B cell (primary cell): ENCODE data around the gene PRKX. TPM values are rescaled to one million over a fixed set of nuclear protein-coding genes. Genes with fewer than 3 reads are reported as not detected.
"Not testable (repeated sequence)": the region's sequence is repeated elsewhere in the genome, so short reads cannot be mapped to it uniquely, and the experiment has no call there.

Experiments used
- ATAC-seq: fragments of 200-7000 bp; cut with Tn5 transposase; one replicate; pipeline ENCODE4 v1.10.0; 2021; ENCODE audit warnings: low read depth, mild to moderate bottlenecking, moderate number of reproducible peaks, moderate library complexity
- CTCF ChIA-PET: fragments of 350-600 bp; sonication (Branson Sonifier 250); formaldehyde crosslinking; loops from one replicate; lab custom pipeline; 2021; ENCODE audit warnings: antibody characterized with exemption, inconsistent platforms; lab: Charles Lee
- POLR2A ChIA-PET: fragments of 350-600 bp; sonication (Branson Sonifier 250); formaldehyde crosslinking; loops from one replicate; lab custom pipeline; 2021; ENCODE audit warnings: antibody characterized with exemption; lab: Charles Lee
- DNase-seq: peaks from one replicate; pipeline ENCODE4 v3.0.0; 2013
- H2AFZ ChIP-seq: 2 replicates; pipeline ENCODE4 v1.6.1; 2012; ENCODE audit warnings: mild to moderate bottlenecking, low read depth, low read length; ENCODE audit not compliant: insufficient read depth, poor library complexity, severe bottlenecking
- H3K27ac ChIP-seq, 2 donors: 1 replicate in 1 of 2; 2 replicates in 1 of 2; pipeline ENCODE4 v1.5.1; 2012 to 2013; ENCODE audit warnings: low read length in 2 of 2, mild to moderate bottlenecking in 2 of 2, moderate library complexity in 1 of 2
- H3K27me3 ChIP-seq, 4 experiments: fragments of 200-600 bp in 1 of 4; sonication (generic) in 1 of 4; replicated peaks in 1 of 4; 1 replicate in 2 of 4; 2 replicates in 2 of 4; pipeline versions ENCODE4 v1.6.1 to v1.7.0; 2013 to 2016; ENCODE audit warnings: low read length in 3 of 4, mild to moderate bottlenecking in 2 of 4, mixed read lengths in 1 of 4, moderate library complexity in 1 of 4; ENCODE audit not compliant: insufficient read depth in 4 of 4, control insufficient read depth in 3 of 4; ENCODE audit errors: control extremely low read depth in 1 of 4
- H3K36me3 ChIP-seq, 2 experiments: replicated peaks in 1 of 2; 1 replicate in 1 of 2; 2 replicates in 1 of 2; pipeline versions ENCODE4 v1.6.1 to v1.7.1; 2013; ENCODE audit warnings: low read length in 1 of 2; ENCODE audit not compliant: insufficient read depth in 2 of 2, control insufficient read depth in 1 of 2; ENCODE audit errors: control extremely low read depth in 1 of 2, extremely low read depth in 1 of 2
- H3K4me1 ChIP-seq, 2 donors: fragments of 200-600 bp in 1 of 2; sonication (generic) in 1 of 2; 1 replicate in 1 of 2; 2 replicates in 1 of 2; pipeline versions ENCODE4 v1.5.1 to v1.6.1; 2013 to 2017; ENCODE audit warnings: low read length in 2 of 2; ENCODE audit not compliant: control insufficient read depth in 2 of 2, insufficient read depth in 2 of 2
- H3K4me2 ChIP-seq: replicated peaks from 2 replicates; pipeline ENCODE3; 2012; ENCODE audit warnings: mild to moderate bottlenecking, low read depth, low read length; ENCODE audit not compliant: poor library complexity, severe bottlenecking
- H3K4me3 ChIP-seq, 5 experiments: fragments of 200-600 bp in 1 of 5; sonication (generic) in 1 of 5; 1 replicate in 3 of 5; 2 replicates in 2 of 5; pipeline versions ENCODE4 v1.5.1 to v1.7.0; 2011 to 2016; ENCODE audit warnings: low read length in 4 of 5, mild to moderate bottlenecking in 4 of 5, low read depth in 2 of 5, control low read depth in 1 of 5, moderate library complexity in 1 of 5; ENCODE audit not compliant: insufficient read depth in 1 of 5; ENCODE audit errors: control extremely low read depth in 1 of 5, extremely low read depth in 1 of 5
- H3K79me2 ChIP-seq: fragments of 200-600 bp; sonication (generic); one replicate; pipeline ENCODE4 v1.6.0; 2016; ENCODE audit warnings: low read length; ENCODE audit not compliant: control insufficient read depth, insufficient read depth
- H3K9ac ChIP-seq: fragments of 200-600 bp; sonication (generic); 2 replicates; pipeline ENCODE4 v1.6.1; 2017; ENCODE audit warnings: mild to moderate bottlenecking, low read length, moderate library complexity
- H3K9me3 ChIP-seq, 3 donors: one replicate each; pipeline versions ENCODE4 v1.6.1 to v1.7.1; 2013; ENCODE audit warnings: low read length in 2 of 3; ENCODE audit not compliant: control insufficient read depth in 2 of 3, insufficient read depth in 1 of 3; ENCODE audit errors: control extremely low read depth in 1 of 3
- H4K20me1 ChIP-seq: 2 replicates; pipeline ENCODE4 v1.6.0; 2012; ENCODE audit warnings: mild to moderate bottlenecking, low read length; ENCODE audit not compliant: insufficient read depth, control insufficient read depth, poor library complexity, severe bottlenecking
- H3K27ac Mint-ChIP-seq: one replicate; pipeline ENCODE4 v1.8.0; 2021; ENCODE audit warnings: mixed read lengths
- H3K27me3 Mint-ChIP-seq: one replicate; pipeline ENCODE4 v1.8.0; 2021; ENCODE audit warnings: mixed read lengths
- H3K4me1 Mint-ChIP-seq: one replicate; pipeline ENCODE4 v1.8.0; 2021; ENCODE audit warnings: mixed read lengths
- H3K4me3 Mint-ChIP-seq: one replicate; pipeline ENCODE4 v1.8.0; 2021; ENCODE audit warnings: mixed read lengths
- H3K9me3 Mint-ChIP-seq: one replicate; pipeline ENCODE4 v1.8.0; 2022; ENCODE audit warnings: mixed read lengths; ENCODE audit not compliant: insufficient read depth
- EZH2 ChIP-seq: IDR thresholded peaks from 2 replicates; pipeline ENCODE4 v1.6.1; 2012; ENCODE audit warnings: borderline replicate concordance, low read depth, mild to moderate bottlenecking, moderate library complexity, low read length; ENCODE audit not compliant: insufficient read depth, poor library complexity, severe bottlenecking
- WGBS: methylation state at CpG from one replicate; pipeline ENCODE4 v1.1.5; 2013; ENCODE audit warnings: missing lambda C conversion rate; ENCODE audit not compliant: insufficient coverage; 5-methylcytosine and 5-hydroxymethylcytosine counted together
- intact Hi-C: fragments of 100-400 bp; cut with micrococcal nuclease; formaldehyde crosslinking; loops from one replicate; pipeline ENCODE4 v1.10.0; 2022
- polyA plus RNA-seq: library from polyadenylated mRNA; depleted of rRNA; stranded (reverse); fragments of >200 nt; gene quantifications from 2 replicates; pipeline ENCODE4 v1.2.3, GENCODE V29; 2012
- total RNA-seq, 2 donors: library from RNA; stranded (reverse); fragments of 120-200 nt in 1 of 2; gene quantifications; 1 replicate in 1 of 2; 2 replicates in 1 of 2; pipeline versions ENCODE4 v1.2.3 to v1.2.4, GENCODE V29; 2013 to 2022
- TF ChIP-seq, protein P1 (sequence below): fragments of 200-600 bp; IDR thresholded peaks from one replicate; pipeline ENCODE4 v1.8.0; 2022; ENCODE audit warnings: antibody characterized with exemption, mild to moderate bottlenecking

PRKX gene
- total and polyA plus RNA-seq, 2 donors (not counting 1 experiment from before 2014, with no cell fraction given) = 26.2 to 52.5 TPM

GRCh38 chrX:3743801-3744439, 30.5 kb upstream of the PRKX start:
- no peaks in the 10 kb centered on the region for H4K20me1 ChIP-seq
- Mint-ChIP-seq H3K27ac (no peak overlapping the region), H3K4me3 (no peak overlapping the region), H3K9me3 (peaks cover 2% of the 10 kb centered on the region), H3K4me1 (peaks cover 6% of the 10 kb centered on the region), H3K27me3 (peaks cover 4% of the 10 kb centered on the region)
- DNase-seq (no peak), ATAC-seq (no peak)
- no peak overlapping the region for H2AFZ ChIP-seq
- no peak for TF ChIP-seq EZH2
- TF ChIP-seq, protein P1, sequence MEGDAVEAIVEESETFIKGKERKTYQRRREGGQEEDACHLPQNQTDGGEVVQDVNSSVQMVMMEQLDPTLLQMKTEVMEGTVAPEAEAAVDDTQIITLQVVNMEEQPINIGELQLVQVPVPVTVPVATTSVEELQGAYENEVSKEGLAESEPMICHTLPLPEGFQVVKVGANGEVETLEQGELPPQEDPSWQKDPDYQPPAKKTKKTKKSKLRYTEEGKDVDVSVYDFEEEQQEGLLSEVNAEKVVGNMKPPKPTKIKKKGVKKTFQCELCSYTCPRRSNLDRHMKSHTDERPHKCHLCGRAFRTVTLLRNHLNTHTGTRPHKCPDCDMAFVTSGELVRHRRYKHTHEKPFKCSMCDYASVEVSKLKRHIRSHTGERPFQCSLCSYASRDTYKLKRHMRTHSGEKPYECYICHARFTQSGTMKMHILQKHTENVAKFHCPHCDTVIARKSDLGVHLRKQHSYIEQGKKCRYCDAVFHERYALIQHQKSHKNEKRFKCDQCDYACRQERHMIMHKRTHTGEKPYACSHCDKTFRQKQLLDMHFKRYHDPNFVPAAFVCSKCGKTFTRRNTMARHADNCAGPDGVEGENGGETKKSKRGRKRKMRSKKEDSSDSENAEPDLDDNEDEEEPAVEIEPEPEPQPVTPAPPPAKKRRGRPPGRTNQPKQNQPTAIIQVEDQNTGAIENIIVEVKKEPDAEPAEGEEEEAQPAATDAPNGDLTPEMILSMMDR = no peak
- no CpG with 5 or more reads among the region's 8 CpGs for WGBS
- no peak overlapping the region for H3K9ac ChIP-seq
- no peak overlapping the region for H3K4me2 ChIP-seq
- no peaks in the 10 kb centered on the region for H3K9me3 ChIP-seq
- H3K79me2 ChIP-seq = no peaks in the 10 kb centered on the region
- H3K4me1 ChIP-seq = no peaks in the 10 kb centered on the region
- CTCF ChIA-PET = no interaction called here
- H3K27me3 ChIP-seq = no peaks in the 10 kb centered on the region
- POLR2A ChIA-PET = no interaction called here
- no peak overlapping the region for H3K27ac ChIP-seq
- no peaks in the 10 kb centered on the region for H3K36me3 ChIP-seq
- intact Hi-C loops = no loop called here
- no peak overlapping the region for H3K4me3 ChIP-seq

DNA sequence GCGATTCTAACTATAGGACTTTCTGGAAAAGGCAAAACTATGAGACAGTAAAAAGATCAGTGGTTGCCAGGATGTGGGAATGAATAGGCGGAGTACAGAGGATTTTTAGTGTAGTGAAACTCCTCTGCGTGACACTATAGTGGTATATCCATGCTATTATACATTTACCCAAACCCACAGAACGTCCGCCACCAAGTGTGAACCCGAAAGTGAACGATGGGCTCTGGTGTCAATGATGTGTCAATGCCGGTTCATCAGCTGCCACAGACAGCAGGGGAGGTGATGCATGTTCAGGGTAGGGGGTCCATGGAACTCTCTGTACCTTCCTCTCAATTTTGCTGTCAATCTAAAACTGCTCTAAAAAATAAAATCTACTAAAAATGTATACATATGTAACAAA, 27.5 kb upstream of the PRKX start:
- intact Hi-C loops, H3K27me3 ChIP-seq, H2AFZ ChIP-seq, DNase-seq, H3K27me3 Mint-ChIP-seq, H3K4me2 ChIP-seq, H3K4me1 ChIP-seq, H3K4me3 ChIP-seq, H3K9me3 Mint-ChIP-seq, CTCF ChIA-PET, H3K79me2 ChIP-seq, H4K20me1 ChIP-seq, H3K27ac Mint-ChIP-seq, ATAC-seq, H3K4me1 Mint-ChIP-seq, H3K9ac ChIP-seq, H3K9me3 ChIP-seq, H3K27ac ChIP-seq, H3K4me3 Mint-ChIP-seq, POLR2A ChIA-PET, H3K36me3 ChIP-seq: not testable (repeated sequence)
- no CpG with 5 or more reads among the region's 8 CpGs for WGBS
